Activated CD8-positive, alpha-beta memory T cell treated with anti-CD3 and anti-CD28 coated beads, Interleukin-2, amount 50 U/mL, for 48 hours (primary cell): ENCODE data around the gene CATSPERE.

Experiments used
- DNase-seq: peaks from one replicate; pipeline ENCODE4 v3.0.0-alpha.2; 2020

Gene CATSPERE, protein sequence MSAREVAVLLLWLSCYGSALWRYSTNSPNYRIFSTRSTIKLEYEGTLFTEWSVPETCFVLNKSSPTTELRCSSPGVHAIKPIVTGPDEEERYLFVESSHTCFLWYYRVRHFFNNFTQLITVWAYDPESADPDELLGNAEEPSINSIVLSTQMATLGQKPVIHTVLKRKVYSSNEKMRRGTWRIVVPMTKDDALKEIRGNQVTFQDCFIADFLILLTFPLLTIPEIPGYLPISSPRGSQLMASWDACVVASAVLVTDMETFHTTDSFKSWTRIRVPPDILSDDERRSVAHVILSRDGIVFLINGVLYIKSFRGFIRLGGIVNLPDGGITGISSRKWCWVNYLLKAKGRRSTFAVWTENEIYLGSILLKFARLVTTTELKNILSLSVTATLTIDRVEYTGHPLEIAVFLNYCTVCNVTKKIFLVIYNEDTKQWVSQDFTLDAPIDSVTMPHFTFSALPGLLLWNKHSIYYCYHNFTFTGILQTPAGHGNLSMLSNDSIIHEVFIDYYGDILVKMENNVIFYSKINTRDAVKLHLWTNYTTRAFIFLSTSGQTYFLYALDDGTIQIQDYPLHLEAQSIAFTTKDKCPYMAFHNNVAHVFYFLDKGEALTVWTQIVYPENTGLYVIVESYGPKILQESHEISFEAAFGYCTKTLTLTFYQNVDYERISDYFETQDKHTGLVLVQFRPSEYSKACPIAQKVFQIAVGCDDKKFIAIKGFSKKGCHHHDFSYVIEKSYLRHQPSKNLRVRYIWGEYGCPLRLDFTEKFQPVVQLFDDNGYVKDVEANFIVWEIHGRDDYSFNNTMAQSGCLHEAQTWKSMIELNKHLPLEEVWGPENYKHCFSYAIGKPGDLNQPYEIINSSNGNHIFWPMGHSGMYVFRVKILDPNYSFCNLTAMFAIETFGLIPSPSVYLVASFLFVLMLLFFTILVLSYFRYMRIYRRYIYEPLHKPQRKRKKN

DNA sequence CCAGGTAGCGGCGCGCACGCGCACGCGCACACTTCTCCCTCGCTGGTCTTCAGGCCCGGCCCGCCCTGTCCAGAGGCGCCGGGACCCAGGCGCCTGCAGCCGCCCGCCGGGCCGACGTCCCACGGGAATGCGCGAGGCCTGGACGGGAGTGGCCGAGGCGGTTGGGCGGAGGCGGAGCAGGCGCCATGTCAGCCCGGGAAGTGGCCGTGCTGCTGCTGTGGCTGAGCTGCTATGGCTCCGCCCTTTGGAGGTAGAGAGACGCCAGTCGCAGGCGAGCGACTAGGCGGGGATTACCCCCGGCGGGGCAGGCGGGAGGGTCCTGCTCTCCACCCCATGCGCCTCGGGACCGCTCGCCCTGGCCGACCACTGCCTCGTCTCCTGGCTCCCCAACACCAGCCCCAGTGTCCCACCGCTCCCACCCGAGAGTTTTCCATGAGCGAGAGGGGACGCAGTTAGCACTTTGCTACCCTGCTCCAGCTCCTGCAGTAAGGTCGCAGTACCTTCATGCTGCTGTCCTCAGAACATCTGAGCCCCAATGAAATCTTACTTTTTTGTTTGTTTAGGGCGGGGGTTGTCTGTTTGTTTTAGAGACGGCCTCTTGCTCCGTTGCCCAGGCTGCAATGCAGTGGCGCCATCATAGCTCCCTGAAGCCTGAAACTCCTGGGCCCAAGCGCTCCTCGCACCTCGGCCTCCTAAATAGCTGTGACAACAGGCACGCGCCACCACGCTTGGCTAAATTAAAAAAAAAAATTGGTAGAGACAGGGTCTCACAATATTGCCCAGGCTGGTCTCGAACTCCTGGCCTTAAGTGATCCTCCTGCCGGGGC, at the start of gene CATSPERE:
Gene CATSPERE, plus strand, starts transcription at position 29 of the 827 bp plus-strand sequence. Its CDS starts 157 bp downstream, at position 186.
- DNase-seq, result peak; percentile 85

DNA sequence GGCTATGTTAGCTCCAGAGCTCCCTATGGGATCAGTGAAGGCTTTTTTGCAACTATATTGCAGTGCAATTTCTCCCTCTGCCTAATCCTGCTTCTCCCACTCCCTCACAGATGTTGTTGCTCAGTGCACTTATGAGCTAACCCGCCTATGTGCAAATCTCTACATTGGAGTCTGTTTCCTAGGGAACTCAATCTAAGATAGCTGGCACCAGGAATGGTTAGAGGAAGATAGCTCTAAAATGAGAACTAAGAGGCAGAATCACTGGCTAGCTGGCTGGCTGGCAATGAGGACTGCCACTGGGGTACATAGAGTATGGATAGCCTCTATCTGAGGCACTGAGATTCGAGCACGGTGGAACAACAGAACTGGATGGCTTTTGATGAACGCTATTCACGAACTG, 48.9 kb upstream of the CATSPERE start:
- DNase-seq, result no peak

DNA sequence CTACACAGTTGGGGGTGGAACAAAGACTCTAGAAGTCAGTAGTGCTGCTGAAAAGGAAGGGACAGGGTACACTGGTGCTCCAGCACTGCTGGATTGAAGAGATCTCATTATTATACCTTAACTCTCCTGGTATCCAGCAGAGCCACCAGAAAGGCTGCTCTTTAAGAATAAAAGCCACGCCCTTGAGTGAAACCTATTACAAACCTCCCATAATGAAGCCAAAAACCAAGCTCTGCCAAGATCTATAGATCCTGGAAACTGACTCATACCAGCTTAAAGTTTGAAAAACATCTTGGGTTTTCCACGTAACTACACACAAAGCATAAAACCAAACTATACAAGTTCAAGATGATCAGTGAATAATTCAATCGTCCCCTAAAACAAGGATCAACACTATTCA, 47.3 kb upstream of the CATSPERE start:
- DNase-seq, result no peak

- DNase-seq, result no peak
Observed at GRCh38 chr1:244414543-244414942, 46.5 kb upstream of the CATSPERE start.

GRCh38 chr1:244419024-244419423, 42.0 kb upstream of the CATSPERE start:
- DNase-seq, result no peak

DNA sequence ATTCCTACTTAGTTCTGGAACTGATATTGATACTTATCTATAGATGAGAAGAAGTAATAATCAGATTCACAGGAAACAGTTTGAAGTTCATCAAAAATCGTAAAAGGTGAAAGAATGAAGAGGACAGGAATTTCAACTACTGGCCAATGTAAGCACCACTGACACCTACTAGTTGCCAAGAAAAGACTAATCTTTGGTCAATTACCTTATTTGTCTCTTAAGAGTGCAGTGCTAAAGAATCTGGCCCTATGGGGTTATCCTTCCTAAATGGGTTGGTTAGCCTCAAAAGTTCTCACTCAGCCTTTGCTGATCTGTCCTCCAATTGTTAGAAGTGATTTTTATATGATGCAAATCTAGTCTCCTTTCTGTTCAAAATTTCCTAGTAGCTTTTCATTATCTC, 38.9 kb upstream of the CATSPERE start:
- DNase-seq, result no peak

- no peak for DNase-seq
Observed at GRCh38 chr1:244424649-244425334, 36.3 kb upstream of the CATSPERE start.

GRCh38 chr1:244427647-244428046, 33.4 kb upstream of the CATSPERE start:
- DNase-seq, result no peak

DNA sequence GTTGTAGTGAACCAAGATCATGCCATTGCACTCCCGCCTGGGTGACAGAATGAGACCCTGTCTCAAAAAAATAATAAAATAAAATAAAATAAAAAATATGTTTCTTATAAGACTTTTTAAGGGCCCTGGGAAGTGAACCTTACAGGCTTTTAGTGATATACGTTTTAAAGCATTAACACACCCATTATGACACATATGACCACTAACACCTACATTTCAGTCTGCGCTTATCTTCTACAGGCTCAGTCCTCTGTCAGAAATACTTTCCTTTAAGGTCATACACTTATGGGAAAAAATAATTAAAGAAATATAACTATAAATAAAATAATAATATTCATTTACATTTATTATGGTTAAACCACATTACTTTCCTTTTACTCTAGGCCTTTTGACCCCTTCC, 31.3 kb upstream of the CATSPERE start:
- no peak for DNase-seq

GRCh38 chr1:244431166-244431565, 29.9 kb upstream of the CATSPERE start:
- no peak for DNase-seq

DNA sequence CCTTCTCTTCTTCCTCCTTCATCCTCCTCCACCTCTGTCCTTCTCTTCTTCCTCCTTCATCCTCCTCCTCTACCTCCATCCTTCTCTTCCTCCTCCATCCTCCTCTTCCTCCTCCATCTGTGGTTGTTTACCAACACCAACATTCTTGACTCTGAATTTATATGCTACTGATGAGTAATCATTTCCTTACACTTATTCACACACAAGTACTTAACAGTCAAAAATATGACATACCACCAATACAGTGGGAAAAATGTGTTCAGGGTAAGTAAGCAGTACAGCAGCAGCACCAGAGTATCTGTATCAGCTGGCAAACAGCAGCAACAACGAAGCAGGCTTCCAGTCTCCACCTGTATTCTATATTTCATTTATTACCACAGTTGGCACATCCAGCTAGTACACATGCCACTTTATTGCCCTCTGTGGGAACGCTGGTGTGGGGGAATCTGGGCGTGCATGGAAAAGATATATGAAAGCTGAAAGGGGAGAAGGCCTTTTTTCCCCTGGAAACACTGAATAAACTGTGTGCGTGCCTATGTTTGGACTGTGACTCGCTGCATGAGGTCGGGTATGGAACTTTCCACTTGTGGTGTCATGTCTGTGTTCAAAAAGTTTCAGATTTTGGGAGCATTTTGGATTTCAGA, 25.4 kb upstream of the CATSPERE start:
- no peak for DNase-seq

DNA sequence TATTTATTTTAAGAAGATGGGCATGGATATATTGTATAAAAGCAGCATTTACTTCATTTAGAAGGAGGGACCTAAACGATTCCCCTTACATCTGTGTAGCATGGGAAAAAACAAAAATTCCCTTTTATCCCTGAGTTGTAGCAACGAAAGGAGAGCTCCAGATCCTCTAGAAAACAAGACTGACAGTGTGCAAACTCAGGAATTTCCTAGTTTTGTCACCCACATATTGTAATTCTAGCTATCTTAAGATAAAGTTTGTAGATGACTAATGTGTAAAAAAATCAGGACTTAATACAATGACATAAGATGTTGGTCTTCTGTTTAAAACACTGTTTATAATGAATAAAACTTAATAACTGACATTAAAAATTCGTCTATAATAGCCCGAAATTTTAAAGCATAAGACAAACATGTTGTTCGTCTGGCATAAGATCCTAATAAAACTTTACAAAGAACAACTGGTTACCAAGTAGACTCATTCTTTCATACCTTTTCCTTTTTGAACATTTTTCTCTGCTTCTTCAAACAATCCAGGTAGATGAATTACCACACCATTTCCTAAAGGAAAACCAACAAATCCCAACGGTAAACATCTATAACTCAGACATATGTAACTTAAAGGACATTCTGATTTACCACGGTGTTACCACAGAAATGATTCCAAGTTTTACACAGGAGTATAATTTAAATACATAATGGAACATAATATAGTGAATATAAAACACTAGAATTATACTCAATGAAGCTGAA, 24.6 kb upstream of the CATSPERE start:
- DNase-seq, result no peak

GRCh38 chr1:244437086-244437468, 24.0 kb upstream of the CATSPERE start:
- no peak for DNase-seq

DNA sequence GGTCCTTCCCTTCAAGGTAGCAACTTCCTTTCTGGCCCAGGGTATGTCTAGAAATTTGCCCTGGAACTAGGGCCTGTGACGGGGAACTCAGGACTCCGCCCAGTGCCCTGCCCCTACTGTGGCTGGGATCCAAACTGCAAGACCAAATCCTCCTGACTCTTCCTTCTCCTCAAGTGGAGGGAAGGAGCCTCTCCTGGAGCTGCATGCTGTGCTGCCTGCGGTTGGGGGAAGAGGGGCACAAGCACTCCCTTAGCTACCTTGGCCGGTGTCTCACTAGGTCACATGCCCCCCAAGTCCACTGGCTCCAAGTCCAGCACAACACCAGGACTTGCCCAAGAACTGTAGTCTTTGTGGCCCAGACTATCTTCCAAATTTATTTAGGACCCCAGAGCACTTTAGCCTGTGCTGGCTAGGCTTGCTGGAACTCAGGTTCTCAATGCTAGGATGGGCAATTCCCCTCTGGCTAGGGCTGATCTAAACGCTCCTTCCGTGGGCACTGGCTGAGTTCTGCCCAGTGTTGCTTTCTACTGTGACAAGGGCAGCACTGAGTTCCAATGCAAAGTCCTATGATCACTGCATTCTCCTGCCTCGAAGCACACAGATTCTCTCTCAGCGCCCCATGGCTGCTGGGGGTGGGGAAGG, 21.6 kb upstream of the CATSPERE start:
- DNase-seq, result no peak

GRCh38 chr1:244442850-244443249, 18.2 kb upstream of the CATSPERE start:
- DNase-seq, result no peak

GRCh38 chr1:244444854-244445253, 16.2 kb upstream of the CATSPERE start:
- no peak for DNase-seq

- no peak for DNase-seq
Observed at GRCh38 chr1:244445320-244446181, 15.5 kb upstream of the CATSPERE start.

GRCh38 chr1:244447024-244447423, 14.0 kb upstream of the CATSPERE start:
- DNase-seq, result no peak

DNA sequence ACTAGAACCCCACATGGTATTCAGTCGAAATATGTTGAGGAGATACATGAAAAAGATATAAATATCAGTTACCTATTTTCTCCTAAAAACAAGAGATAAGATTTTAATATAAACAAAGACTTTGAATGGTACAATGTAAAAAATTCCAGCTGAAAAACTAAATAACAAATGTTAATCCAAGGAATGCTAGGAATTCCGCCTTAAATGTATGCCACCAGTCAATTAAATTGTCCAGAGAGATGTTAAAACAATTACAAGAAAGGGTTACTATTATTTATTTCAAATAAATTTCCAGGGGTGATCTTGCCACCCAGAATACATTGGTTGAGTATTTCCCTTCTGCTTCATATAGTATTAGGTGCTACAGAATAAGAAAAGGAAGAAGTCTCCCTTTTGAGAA, 13.5 kb upstream of the CATSPERE start:
- no peak for DNase-seq
